Gastroesophageal sphincter (tissue), 3 donors: ENCODE results near the gene FGGY.

Experiments
- CTCF ChIP-seq, 4 experiments: fragments of 200-600 bp in 2 of 4; fragments of 450-650 bp in 2 of 4; sonication (generic) in 1 of 4; IDR thresholded peaks; one replicate each; pipeline ENCODE4 v1.5.1; 2017 to 2019; ENCODE audit warnings: antibody characterized with exemption in 4 of 4, mild to moderate bottlenecking in 2 of 4, moderate library complexity in 2 of 4
- POLR2A ChIP-seq, 2 donors: fragments of 450-650 bp; IDR thresholded peaks; one replicate each; pipeline ENCODE4 v1.6.1; 2017; ENCODE audit warnings: antibody characterized with exemption in 2 of 2, mild to moderate bottlenecking in 2 of 2, moderate library complexity in 1 of 2
- POLR2AphosphoS5 ChIP-seq: sonication (generic); formaldehyde crosslinking; IDR thresholded peaks from one replicate; pipeline ENCODE4 v1.6.1; 2017; ENCODE audit warnings: antibody characterized with exemption

GRCh38 chr1:59497616-59498015 lies 200.7 kb downstream of the FGGY start:
- TF ChIP-seq CTCF (IDR thresholded peaks at IDR 0.05) (no peak), POLR2AphosphoS5 (no peak), POLR2A (IDR thresholded peaks at IDR 0.05) (no peak)
